HEK293T (cell line): ENCODE measurements around the gene TIMM23B.
"Not testable (repeated sequence)": the region's sequence is repeated elsewhere in the genome, so short reads cannot be mapped to it uniquely, and the experiment has no call there.

ENCODE experiments used
- CTCF ChIA-PET: fragments of 350-600 bp; formaldehyde crosslinking; extraction: SDS; loops from one replicate; lab custom pipeline; 2021; ENCODE audit warnings: antibody characterized with exemption, inconsistent platforms; lab: Yijun Ruan, JAX
- POLR2A ChIA-PET: fragments of 350-600 bp; formaldehyde crosslinking; extraction: SDS; loops from one replicate; lab custom pipeline; 2020; ENCODE audit warnings: antibody characterized with exemption, inconsistent platforms; lab: Yijun Ruan, JAX
- DNase-seq: peaks from one replicate; pipeline ENCODE4 v3.0.0; 2012; ENCODE audit warnings: mixed read lengths; ENCODE audit errors: extremely low spot score

The TIMM23B gene

GRCh38 chr10:49953122-49953521 is 11.3 kb downstream of the TIMM23B start:
- DNase-seq, CTCF ChIA-PET, POLR2A ChIA-PET: not testable (repeated sequence)

GRCh38 chr10:49970331-49970857 is 28.5 kb downstream of the TIMM23B start:
- CTCF ChIA-PET, POLR2A ChIA-PET, DNase-seq: not testable (repeated sequence)

- DNase-seq, CTCF ChIA-PET, POLR2A ChIA-PET: not testable (repeated sequence)
These were observed 29.6 kb downstream of the TIMM23B start for GRCh38 chr10:49971466-49971865.

GRCh38 chr10:49972094-49972493 is 30.2 kb downstream of the TIMM23B start:
- DNase-seq, CTCF ChIA-PET, POLR2A ChIA-PET: not testable (repeated sequence)

GRCh38 chr10:49977756-49978155 is 35.9 kb downstream of the TIMM23B start:
- POLR2A ChIA-PET, DNase-seq, CTCF ChIA-PET: not testable (repeated sequence)

GRCh38 chr10:49987207-49987606 is 45.4 kb downstream of the TIMM23B start:
- CTCF ChIA-PET, DNase-seq, POLR2A ChIA-PET: not testable (repeated sequence)

- CTCF ChIA-PET, POLR2A ChIA-PET, DNase-seq: not testable (repeated sequence)
These were observed 46.5 kb downstream of the TIMM23B start, which contains the start of gene AGAP6 for GRCh38 chr10:49988376-49988775. AGAP6 (plus strand) TSS chr10:49988406; CDS start chr10:49988716, 310 bp downstream.

GRCh38 chr10:49995321-49995720 is 53.5 kb downstream of the TIMM23B start:
- CTCF ChIA-PET, POLR2A ChIA-PET, DNase-seq: not testable (repeated sequence)

- DNase-seq, CTCF ChIA-PET, POLR2A ChIA-PET: not testable (repeated sequence)
These were observed 72.2 kb downstream of the TIMM23B start for GRCh38 chr10:50014024-50014423.

GRCh38 chr10:50015596-50016220 is 73.9 kb downstream of the TIMM23B start:
- CTCF ChIA-PET, DNase-seq, POLR2A ChIA-PET: not testable (repeated sequence)

GRCh38 chr10:50016926-50017325 is 75.1 kb downstream of the TIMM23B start:
- DNase-seq, POLR2A ChIA-PET, CTCF ChIA-PET: not testable (repeated sequence)

GRCh38 chr10:50017646-50018045 is 75.8 kb downstream of the TIMM23B start:
- CTCF ChIA-PET, POLR2A ChIA-PET, DNase-seq: not testable (repeated sequence)

- CTCF ChIA-PET, DNase-seq, POLR2A ChIA-PET: not testable (repeated sequence)
These were observed 77.4 kb downstream of the TIMM23B start for GRCh38 chr10:50019279-50019678.

- DNase-seq, CTCF ChIA-PET, POLR2A ChIA-PET: not testable (repeated sequence)
These were observed 78.7 kb downstream of the TIMM23B start for GRCh38 chr10:50020451-50021024.
